RWPE1 (cell line): ENCODE data around the gene QSOX2.
"Not testable (repeated sequence)": the region's sequence is repeated elsewhere in the genome, so short reads cannot be mapped to it uniquely, and the experiment has no call there.

ENCODE experiments used
- CTCF ChIA-PET: fragments of 350-600 bp; sonication (Branson Sonifier 250); formaldehyde crosslinking; extraction: SDS; loops from one replicate; lab custom pipeline; 2021; lab: Yijun Ruan, JAX
- POLR2A ChIA-PET: fragments of 400-600 bp; formaldehyde crosslinking; extraction: SDS; loops from one replicate; lab custom pipeline; 2020; ENCODE audit warnings: antibody characterized with exemption; ENCODE audit not compliant: low non-redundant PET; lab: Yijun Ruan, JAX
- DNase-seq: peaks from one replicate; pipeline ENCODE4 v3.0.0; 2012; ENCODE audit warnings: low spot score
- H3K27ac ChIP-seq: fragments of 450-650 bp; 2 replicates; pipeline ENCODE4 v1.5.1; 2017
- CTCF ChIP-seq: fragments of 450-650 bp; conservative IDR thresholded peaks from 2 replicates; pipeline ENCODE4 v1.5.1; 2017; ENCODE audit warnings: low read depth, mild to moderate bottlenecking

QSOX2 gene

GRCh38 chr9:136239135-136239982 is 6.3 kb downstream of the QSOX2 start:
- TF ChIP-seq CTCF: no peak
- ChIA-PET CTCF (interaction anchor here (0.7 kb wide), 1 partner anchor 44 kb away, joined by 4 read pairs; no protein-coding TSS in a partner anchor), POLR2A (no interaction called here)
- DNase-seq: no peak
- peak overlapping the region; percentile 40 for H3K27ac ChIP-seq

GRCh38 chr9:136238342-136238732 is 7.3 kb downstream of the QSOX2 start:
- TF ChIP-seq CTCF: no peak
- H3K27ac ChIP-seq: peak overlapping the region; percentile 40
- DNase-seq: no peak
- ChIA-PET POLR2A (no interaction called here), CTCF (interaction anchor here (0.6 kb wide), 1 partner anchor 10 kb away, joined by 3 read pairs; no protein-coding TSS in a partner anchor)

GRCh38 chr9:136237486-136238341 is 7.9 kb downstream of the QSOX2 start:
- no peak for DNase-seq
- no peak for TF ChIP-seq CTCF
- peak overlapping the region; percentile 40 for H3K27ac ChIP-seq
- ChIA-PET POLR2A (no interaction called here), CTCF (interaction anchor here (0.6 kb wide), 2 partner anchors 10 to 1213 kb away, joined by 3 read pairs; no protein-coding TSS in a partner anchor)

- H3K27ac ChIP-seq, POLR2A ChIA-PET, CTCF ChIA-PET, DNase-seq: not testable (repeated sequence)
These were observed 8.9 kb downstream of the QSOX2 start for GRCh38 chr9:136236471-136237410.

- no peak for TF ChIP-seq CTCF
- H3K27ac ChIP-seq: no peak overlapping the region
- ChIA-PET CTCF (no interaction called here), POLR2A (no interaction called here)
- DNase-seq: no peak
These were observed 9.7 kb downstream of the QSOX2 start for GRCh38 chr9:136235709-136236455.

- TF ChIP-seq CTCF: no peak
- H3K27ac ChIP-seq: no peak overlapping the region
- CTCF ChIA-PET: interaction anchor here (0.6 to 1.3 kb wide), 2 partner anchors 9 to 380 kb away, joined by 3 to 5 read pairs; no protein-coding TSS in a partner anchor
- POLR2A ChIA-PET: no interaction called here
- DNase-seq: no peak
These were observed 10.4 kb downstream of the QSOX2 start for GRCh38 chr9:136235171-136235570.
